Activated CD4-positive, alpha-beta T cell treated with anti-CD3 and anti-CD28 coated beads, Interleukin-2, amount 50 U/mL, for 48 hours (primary cell): ENCODE results near the gene RPL27A.
A peak's percentile ranks its signal among the peaks of the same experiment; 100 is the strongest.
"Not testable (repeated sequence)": the region's sequence is repeated elsewhere in the genome, so short reads cannot be mapped to it uniquely, and the experiment has no call there.

ENCODE experiments used
- DNase-seq, 2 experiments: peaks; one replicate each; pipeline ENCODE4 v3.0.0-alpha.2; 2020

The RPL27A gene

DNA sequence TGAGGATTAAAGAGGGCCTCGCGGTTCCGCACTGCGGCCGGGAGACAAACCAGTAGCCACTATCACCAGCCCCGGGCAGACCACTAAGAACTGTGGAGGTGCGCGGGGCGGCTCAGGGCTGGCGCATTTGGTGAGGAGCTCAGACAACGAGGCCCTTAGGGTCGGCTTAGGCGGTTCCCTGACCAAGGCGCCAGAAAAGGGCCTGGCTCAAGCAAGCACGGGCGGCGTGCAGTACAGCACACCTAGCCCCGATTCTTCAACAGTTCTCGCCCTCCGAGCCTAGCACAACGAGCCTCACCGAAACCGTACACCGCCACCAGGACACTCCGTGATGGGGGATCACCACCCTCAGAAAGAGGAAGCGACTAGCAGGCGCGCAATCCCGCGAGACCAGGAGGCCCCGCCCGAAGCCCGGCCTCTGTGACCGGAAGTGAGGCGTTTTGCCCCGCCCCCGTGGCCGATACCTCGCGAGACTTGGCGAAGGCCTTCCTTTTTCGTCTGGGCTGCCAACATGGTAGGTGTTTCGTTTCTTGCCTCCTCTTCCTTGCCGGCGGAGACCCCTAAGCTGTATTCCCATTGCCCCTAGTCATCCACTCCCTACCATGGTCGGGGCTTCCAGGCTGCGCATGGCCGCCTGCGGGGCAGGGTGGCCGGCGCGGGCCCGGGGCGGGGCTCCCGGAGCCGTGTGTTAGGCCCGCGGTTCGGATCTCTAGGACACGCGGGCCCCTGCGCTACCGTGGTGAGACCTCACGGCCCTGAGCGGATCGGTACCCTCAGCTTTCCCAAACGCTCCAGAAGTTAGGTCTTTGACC lies at the start of gene RPL27A, which contains the start of gene TRIM66:
Gene RPL27A (plus strand): TSS at position 490 of the 812 bp plus-strand sequence. CDS start 22 bp downstream, at position 512.
Gene TRIM66 (minus strand): TSS at position 363 of the 812 bp plus-strand sequence. CDS start 10,391 bp downstream, outside the sequence.
- DNase-seq, result peak; percentile 99

DNA sequence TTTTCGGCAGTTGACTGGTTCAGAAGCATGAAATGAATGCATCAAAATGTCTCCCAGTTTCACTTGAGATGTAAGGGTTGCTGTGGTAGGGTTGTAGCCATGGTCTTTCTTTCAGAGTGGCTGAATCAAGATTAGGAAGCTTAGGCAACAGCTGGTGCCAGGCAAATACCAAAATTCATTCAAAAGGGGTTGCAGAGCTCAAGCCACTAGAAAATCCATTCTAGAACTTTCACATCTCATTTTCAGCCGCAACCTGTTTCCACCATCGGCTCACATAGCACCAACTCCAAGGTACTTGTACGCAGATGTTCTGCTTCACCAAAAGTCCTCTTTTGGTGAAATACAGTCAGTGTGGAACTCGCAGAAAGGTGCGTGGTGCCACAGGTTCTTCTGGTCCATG lies 48.1 kb upstream of the RPL27A start:
- no peak for DNase-seq

DNA sequence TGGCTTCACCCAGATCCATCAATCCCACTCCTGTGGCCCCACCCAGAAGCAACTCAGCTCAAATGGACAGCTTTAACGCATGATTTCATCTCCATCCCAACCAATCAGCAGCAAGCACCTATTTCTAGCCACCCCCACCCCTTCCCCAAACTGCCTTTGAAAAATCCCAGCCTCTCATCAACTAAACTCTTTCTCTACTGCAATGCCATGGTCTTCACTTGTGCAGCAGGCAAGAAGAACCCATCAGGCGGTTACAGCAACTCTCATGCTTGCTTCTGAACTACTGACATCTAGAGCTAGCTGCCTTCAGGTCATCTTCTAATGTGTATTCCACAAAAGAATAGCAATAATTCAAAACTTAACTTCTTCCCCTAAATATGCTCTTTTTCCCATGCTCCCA lies 46.5 kb upstream of the RPL27A start:
- DNase-seq, result no peak

DNA sequence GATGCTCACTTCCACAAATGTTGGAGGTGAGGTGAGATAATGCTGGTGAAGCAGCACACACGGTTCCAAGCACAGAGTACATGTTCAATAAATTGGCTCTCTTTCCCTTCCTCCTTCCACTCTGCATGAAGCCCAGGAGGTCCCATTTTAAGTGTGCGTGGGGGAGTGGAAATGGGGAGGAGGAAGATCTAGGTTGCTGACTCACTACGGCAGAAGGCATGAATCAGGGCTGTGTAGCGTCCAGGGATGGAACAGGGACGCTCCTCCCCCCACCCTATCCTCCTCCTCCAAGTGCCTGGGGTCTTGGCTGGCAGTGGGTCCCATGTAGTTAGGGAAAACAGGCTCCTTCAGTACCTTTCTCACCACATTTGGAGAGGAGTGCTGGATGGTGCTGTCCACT lies 44.3 kb upstream of the RPL27A start:
- no peak for DNase-seq

DNA sequence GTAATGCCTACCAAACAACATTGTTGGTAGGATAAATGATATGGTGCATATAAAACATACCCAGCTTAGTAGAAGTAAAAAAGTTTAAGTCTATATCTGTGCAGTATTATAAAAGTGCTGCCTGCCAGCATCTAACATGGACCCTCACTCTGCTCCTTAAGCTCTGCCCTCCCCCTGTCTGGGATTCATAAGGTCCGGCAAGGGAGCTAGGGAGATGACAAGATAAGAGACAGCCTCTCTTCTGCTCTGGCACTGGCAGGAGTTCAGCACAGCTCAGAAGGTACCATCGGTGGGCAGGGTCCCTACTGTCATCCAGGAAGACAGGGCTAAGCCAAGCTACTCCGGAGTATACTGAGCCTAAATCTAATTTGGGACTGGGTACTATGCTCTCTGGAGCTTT lies 42.9 kb upstream of the RPL27A start:
- DNase-seq, result no peak

DNA sequence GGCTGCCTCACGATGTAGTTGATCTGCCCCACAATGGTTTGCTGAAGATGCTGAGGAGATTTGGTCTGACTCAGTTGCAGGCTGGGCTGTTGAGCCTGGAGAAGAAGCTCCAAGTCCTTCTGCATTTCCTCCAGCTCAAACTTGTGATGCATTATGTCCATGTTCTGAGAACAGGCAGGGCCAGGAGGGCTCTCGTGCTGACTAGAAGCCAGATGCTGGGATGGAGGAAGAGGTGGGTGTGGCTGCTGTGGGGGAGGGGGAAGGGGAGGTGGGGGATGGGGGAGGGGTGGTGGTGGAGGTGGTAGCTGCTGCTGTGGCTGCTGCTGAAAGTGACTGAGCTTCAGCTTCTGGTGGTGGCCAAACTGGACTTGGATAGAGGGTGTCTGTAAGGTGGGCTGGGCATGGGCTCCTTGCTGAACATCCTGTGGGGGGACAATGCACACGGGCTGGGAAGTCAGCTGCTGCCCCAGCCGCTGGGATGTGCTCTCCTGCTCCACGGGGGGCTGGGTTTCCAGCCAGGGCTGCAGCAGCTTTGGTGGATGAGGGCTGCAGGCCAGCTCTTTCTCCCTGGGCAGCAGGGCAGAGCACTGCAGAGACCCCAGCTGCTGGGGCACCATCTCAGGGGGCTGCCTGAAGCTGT lies 42.2 kb upstream of the RPL27A start:
- DNase-seq, result no peak

DNA sequence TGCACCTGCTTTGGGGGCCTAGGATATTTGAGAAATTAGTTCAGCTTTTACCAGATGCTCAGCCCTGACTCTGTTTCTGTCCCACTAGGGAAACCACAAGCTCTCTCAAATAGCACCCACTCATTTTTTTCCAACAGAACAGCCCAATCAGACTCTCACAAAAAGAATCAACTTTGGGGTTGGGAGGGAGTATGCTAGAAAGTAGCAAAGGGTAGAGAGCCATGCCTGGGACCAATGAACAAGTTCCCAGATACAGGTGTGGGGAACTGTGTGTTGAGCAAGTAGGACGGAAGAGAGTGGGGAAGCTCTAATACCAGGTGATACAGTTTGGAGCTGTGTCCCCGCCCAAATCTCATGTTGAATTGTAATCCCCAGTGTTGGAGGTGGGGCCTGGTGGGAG lies 41.3 kb upstream of the RPL27A start:
- DNase-seq, result no peak

DNA sequence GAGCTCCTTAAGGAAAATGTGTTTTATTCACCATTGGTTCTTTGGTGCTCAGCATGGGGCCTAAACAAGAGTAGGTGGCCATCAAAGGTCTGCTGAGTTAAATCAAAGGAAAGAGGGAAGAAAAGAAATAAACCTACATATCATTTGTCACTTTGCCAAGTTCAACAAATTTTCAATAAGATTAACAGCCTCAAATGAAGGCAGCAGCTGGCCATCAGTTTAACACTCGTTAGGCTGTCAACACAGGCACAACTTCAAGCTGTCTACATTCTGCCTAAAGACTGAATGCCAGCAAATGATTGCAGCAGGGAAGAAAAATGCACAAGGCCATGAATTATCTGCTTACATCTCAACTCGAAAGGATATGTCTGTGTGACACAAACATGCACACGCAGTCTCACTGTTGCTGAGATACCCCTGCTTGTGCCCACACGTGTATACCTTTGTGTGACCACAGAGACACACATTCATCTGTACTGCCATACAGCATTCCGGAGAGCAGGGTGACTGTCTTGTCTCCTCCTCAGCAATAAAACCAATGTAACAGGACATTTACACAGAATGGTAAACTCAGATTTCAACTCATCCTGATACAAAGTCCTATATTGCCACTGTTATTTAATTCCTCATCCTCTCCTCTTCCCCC lies 40.3 kb upstream of the RPL27A start:
- no peak for DNase-seq

DNA sequence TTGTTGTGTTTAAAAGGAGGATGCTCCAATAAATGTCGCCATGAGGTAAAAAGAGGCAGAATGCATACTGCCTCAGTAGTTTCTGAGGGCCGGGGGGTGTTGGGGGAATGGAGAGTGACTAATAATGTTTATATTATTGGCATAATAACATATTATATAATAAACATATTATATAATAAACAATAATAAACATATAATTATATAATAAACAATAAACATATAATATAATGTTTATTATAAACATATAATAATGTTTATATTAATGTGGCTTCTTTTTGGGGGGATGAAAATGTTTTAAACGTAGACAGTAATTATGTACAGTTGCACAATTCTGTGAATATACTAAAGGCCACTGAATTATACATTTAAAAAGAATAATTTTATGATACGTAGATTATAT lies 35.7 kb upstream of the RPL27A start:
- DNase-seq, result no peak

DNA sequence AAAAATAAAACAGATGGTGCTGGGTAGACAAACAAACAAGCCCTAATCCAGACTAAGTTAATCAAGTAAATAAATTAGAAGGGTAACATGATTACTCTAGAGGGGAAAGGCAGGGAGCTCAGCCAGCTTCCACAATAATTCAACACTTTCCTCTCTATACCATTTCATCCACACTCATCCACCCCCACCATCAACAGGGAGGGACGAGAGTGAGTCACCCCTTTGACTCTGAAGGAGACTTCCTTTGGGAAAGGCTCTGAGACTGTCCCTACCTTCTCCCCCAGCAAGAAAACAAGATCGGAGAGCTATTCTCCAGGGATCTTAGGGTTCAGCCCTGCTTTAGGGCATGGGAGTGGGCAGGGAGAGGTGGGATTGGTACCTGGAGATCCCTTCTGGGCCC lies 33.2 kb upstream of the RPL27A start:
- DNase-seq, result no peak

DNA sequence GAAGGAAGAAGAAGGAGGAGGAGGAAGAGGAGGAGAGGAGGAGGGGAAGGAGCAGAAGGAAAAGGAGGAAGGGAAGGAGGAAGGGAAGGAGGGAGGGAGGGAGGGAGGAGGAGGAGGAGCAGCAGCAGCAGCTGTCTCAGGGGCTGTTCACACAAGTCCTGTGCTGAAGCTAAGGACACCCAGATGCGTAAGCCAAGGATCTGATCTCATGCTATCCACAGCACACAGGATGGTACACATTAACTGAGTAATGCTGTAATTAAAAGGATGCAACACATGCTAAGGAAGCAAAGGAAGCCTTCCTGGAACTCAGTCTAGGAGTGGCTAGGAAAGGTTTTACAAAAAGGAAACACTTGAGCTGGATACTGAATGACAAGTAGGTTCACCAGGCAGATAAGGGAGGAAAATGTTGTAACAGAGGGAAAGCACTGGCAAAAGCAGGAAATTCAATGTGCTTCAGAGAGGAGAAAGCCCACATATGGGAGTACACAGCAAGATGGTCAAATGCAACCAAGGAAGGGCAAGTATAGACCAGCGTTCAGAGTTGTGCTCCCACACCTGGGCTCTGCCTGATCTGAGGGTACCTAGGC lies 32.1 kb upstream of the RPL27A start:
- no peak for DNase-seq

DNA sequence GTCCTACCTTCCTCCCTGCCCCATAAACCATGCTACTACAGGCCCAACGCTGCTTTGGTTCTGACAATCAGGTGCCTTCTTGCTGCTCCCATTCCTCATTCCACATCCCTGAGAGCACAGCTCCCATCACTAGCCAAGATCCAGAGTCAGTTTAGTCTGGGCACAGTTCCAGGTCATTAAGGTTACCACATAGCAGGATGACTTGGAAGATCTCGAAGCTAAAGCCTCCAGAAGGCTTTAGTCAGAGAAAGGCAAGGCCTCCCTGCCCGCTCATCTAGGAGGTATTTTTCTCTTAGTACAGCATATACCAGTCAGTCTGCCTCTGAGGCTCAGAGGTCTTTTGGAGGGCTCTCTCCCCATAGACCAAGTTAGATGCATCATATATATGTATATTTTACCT lies 30.5 kb upstream of the RPL27A start:
- DNase-seq, result no peak

DNA sequence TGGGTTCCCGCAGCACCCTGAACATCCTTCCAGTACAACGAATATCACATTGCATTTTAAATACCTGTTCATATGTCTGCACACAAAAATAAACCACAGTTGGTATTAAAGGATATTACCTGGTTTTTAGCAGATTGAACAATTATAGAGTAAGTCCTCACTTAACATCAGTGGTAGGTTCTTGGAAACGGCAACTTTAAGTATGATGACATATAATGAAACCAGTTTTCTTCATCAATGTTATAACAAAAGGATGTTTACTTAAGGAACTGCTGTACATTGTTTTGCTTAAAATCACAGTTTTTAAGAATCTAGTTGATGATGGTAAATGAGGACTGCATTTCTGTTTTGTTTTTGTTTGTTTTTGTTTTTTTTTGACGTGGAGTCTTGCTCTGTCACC lies 28.1 kb upstream of the RPL27A start:
- no peak for DNase-seq

DNA sequence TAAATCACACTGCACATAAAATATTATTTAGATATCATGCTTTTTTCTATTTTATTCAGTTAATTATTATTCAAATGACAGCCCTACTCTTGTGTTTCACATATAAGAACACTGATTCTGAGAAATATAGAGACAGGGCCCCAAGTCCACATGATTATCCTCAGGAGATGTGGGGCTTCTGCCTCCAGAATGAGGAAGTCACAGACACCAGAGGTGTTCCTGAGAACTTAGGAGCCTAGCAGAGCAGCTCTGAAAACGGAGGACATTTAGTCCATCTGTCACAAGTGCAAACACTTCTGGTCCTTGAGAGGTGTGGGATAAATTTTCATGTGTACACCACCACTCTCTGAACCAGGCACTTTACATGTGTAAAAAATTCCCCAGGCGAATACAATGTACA lies 26.3 kb upstream of the RPL27A start:
- DNase-seq, result no peak

DNA sequence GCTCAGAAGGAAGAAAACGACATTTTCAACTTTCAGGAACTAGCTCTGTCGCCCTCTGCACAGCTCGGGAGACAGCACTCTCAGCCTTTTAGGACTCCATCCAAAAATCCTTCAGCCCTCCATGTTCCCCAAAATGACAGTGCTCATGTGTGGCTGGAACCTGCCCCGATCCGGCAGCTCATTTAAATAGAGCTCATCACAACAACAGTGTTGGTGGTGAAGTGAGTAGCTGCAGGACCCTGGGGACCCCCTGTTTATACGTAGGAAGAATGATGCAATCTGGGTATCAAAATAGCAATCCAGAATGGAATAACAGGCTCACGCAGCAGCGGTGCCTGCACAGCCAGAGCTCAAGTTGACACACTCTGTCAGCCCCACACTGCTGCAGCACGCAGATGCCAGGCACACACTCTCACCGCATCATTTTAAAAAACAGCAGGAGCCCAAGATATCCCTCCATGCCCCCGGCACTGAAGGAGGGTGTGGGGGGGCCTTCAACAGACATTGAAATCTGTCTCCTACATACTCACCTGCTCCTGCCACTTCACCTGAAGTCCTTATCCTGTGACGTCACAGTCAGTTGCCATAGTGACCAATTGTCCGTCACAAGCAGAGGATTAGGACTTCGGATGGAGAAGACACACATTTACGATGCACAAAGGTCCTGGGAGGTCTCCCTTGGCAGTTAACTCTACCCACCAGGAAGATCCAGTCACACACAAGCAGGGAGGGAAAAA lies 24.1 kb upstream of the RPL27A start:
- no peak for DNase-seq

DNA sequence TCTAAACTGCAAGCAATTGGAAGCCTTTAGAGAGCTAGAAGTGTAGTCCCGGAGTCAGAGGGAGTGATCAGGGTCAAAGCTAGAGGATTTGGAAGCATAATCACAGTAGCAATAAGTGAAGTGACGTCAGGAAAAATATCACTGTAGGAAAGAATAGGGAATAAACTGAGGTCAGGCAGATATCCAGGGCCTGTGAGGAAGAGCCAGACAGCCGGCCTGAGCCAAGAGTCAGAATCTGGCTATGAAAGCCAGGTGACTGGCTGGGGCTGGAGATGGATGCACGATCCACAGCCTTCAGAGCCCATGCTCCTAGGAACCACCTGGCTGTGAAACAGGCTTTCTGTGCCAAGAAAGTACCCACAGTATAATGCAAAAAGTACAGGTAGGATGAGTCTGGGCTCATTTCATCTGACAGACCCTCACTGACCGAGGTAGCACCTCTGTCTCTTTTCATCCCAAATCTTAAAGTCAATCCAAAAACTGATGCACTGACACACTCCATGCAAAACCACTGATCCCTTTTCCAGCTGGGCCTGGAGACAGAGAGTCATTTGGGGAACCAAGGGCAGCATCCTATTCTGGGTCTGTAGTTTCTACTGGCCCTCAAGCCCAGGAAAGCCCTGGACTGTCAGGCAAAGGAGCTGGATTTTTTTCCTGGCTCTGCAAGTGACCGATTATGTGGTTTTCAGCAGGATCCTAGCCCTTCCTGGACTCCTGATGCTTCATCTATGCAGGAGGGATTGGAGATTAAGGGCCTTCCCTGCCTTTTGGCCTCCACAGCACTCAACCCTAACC lies 21.4 kb upstream of the RPL27A start:
- no peak for DNase-seq

DNA sequence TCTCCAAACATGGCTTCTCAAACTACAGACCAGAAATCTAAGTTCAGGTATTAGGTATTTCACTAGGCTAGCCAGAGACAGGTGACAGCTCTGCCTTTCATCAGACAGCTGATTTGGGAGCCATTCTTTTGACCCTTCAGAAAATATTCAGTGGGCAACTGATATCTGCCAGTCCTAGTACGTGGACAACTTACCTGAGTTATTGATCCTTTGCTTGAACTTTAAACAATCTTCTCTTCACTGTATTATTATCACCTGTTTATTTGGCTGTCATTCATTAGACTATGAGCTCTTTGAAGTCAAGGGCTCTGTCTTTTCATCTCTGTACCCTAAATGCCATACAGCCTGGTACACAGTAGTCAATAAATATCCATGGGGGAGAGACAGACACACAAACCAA lies 17.4 kb upstream of the RPL27A start:
- DNase-seq, result no peak

DNA sequence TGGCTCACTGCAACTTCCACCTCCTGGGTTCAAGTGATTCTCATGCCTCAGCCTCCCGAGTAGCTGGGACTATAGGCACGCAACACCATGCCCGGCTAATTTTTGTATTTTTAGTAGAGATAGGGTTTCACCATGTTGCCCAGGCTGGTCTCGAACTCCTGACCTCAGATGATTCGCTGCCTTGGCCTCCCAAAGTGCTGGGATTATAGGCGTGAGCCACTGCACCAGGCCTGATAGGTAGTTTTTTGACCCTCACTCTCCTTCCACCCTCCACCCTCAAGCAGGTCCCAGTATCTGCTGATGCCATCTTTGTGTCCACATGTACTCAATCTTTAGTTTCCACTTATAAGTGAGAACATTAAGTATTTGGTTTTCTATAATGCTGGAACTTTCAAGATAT lies 12.5 kb upstream of the RPL27A start:
- DNase-seq, result not testable (repeated sequence)

DNA sequence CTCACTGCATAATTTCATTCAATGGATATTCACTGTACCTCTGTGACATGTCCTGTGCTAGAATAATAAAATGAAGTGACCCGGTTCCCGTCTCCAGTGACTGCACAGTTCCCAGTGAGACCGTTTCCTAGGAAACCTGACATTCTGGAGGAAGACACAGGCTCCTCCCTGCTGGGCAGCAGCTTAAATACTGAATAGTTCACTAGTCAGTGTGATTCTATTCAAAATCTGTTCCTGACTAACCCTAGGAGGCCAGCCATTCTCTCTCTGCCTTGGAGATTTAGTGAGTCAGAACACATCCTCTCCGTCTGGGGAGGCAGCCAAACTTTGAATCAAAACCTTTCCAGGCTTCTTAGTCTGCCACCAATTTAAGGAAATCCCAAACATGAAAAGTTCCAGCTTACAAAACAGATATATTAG lies 11.4 kb upstream of the RPL27A start:
- DNase-seq, result no peak

DNA sequence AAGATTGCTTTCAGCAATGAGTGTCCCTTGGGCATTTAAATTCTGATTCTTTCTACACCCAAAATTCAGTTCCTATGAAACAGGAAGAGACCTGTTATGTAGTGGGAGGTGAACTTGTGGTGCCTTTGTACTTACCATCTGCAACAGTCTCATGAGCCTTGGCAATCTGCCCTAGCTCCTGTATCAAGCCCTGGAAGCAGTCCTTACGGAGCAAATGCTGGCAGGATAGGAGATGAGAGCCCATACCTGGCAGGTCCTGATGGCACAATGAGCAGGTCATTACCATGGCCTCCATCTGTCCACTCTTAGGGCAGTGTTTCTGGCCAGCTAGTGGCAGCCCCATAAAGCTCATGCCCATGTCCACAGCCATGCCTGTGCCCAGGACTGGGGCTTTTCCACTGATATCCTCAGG lies 10.9 kb upstream of the RPL27A start:
- no peak for DNase-seq

DNA sequence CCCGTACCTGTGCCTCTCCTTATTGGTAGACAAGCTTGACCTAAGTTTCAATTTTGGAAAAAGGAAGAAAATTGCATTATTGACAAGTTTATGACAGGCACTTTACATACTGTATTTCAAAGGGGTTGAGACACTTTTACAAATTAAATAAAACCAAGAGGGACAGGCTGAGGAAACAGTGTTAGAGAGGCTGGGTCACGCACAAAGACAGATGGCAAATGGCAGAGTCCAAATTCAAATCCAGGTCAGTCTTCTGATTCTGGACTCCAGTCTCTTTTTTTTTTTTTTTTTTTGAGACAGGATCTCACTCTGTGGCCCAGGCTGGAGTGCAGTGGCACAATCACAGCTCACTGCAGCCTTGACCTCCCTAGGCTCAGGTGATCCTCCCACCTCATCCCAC lies 10.2 kb upstream of the RPL27A start:
- DNase-seq, result no peak

DNA sequence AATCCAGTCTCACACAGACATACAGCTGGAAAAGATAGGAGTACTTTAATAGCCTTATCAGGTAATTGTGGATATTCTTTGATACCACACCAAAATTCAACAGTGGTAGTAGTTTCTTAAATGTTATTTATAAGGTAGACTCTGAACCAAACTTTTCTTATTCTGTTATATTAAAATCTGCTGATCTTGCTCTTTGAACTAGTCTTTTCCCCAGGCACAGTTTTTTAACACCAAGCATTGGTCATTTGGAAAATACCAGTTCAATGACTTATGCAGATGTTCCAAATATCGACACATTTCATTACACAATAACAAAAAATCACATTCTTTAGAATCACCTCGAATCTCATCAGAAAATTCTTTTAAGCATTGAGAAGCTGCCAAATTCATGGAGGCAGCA lies 7.7 kb upstream of the RPL27A start:
- no peak for DNase-seq
